PC-9 (cell line): ENCODE measurements around the gene FAM227A. TPM values are rescaled to one million over a fixed set of nuclear protein-coding genes. Genes with fewer than 3 reads are reported as not detected.

Source experiments
- BruUV-seq: library from RNA; stranded (reverse); fragments of 400-500 nt; replicated peaks from 2 replicates; lab custom pipeline; 2021; lab: Mats Ljungman, UMichigan
- CTCF ChIA-PET: fragments of 300-600 bp; sonication (Branson Sonifier 250); formaldehyde crosslinking; loops from one replicate; lab custom pipeline; 2022; ENCODE audit warnings: antibody characterized with exemption; lab: Charles Lee
- POLR2A ChIA-PET: fragments of 300-600 bp; sonication (Branson Sonifier 250); formaldehyde crosslinking; loops from one replicate; lab custom pipeline; 2022; ENCODE audit warnings: antibody characterized with exemption; ENCODE audit not compliant: unreplicated experiment; lab: Charles Lee
- DNase-seq, 2 experiments: peaks; one replicate each; pipeline versions ENCODE4 v3.0.0 to v3.0.0-alpha.2; 2015 to 2022; ENCODE audit warnings: mixed read lengths in 1 of 2
- H2AFZ ChIP-seq: fragments of 200-600 bp; sonication (generic); 2 replicates; pipeline ENCODE4 v1.8.1; 2017; ENCODE audit warnings: antibody characterized with exemption
- H3F3A ChIP-seq: fragments of 200-600 bp; sonication (generic); 2 replicates; pipeline ENCODE4 v1.8.1; 2017; ENCODE audit warnings: antibody characterized with exemption, mild to moderate bottlenecking, low read depth; ENCODE audit not compliant: insufficient read depth
- H3K27ac ChIP-seq: fragments of 200-600 bp; sonication (generic); 2 replicates; pipeline ENCODE4 v1.6.1; 2016; ENCODE audit warnings: mixed run types
- H3K27me3 ChIP-seq: fragments of 200-600 bp; sonication (generic); 2 replicates; pipeline ENCODE4 v1.6.1; 2016; ENCODE audit warnings: low read depth, mixed run types; ENCODE audit not compliant: insufficient read depth
- H3K36me3 ChIP-seq: fragments of 200-600 bp; sonication (generic); 2 replicates; pipeline ENCODE4 v1.6.1; 2016; ENCODE audit warnings: low read depth, mixed run types
- H3K4me1 ChIP-seq: fragments of 200-600 bp; sonication (generic); replicated peaks from 2 replicates; pipeline ENCODE4 v1.6.1; 2016; ENCODE audit warnings: mixed run types; ENCODE audit not compliant: insufficient read depth
- H3K4me2 ChIP-seq: fragments of 200-600 bp; sonication (generic); 2 replicates; pipeline ENCODE4 v1.6.1; 2017; ENCODE audit warnings: mixed run types
- H3K4me3 ChIP-seq: fragments of 200-600 bp; sonication (generic); 2 replicates; pipeline ENCODE4 v1.6.1; 2016; ENCODE audit warnings: mixed run types
- H3K79me2 ChIP-seq: fragments of 200-600 bp; sonication (generic); 2 replicates; pipeline ENCODE4 v1.6.1; 2017; ENCODE audit warnings: low read depth, mixed run types
- H3K9me2 ChIP-seq: fragments of 200-600 bp; sonication (generic); 2 replicates; pipeline ENCODE4 v1.8.1; 2017; ENCODE audit warnings: mild to moderate bottlenecking; ENCODE audit not compliant: insufficient read depth
- H3K9me3 ChIP-seq: fragments of 200-600 bp; sonication (generic); 2 replicates; pipeline ENCODE4 v1.8.1; 2016; ENCODE audit warnings: low read depth; ENCODE audit not compliant: insufficient read depth
- H4K20me1 ChIP-seq: fragments of 200-600 bp; sonication (generic); 2 replicates; pipeline ENCODE4 v1.8.1; 2017; ENCODE audit not compliant: insufficient read depth
- CTCF ChIP-seq: fragments of 200-600 bp; sonication (generic); conservative IDR thresholded peaks from 2 replicates; pipeline ENCODE4 v1.6.1; 2017; ENCODE audit warnings: mixed run types, antibody characterized with exemption, mild to moderate bottlenecking, moderate library complexity
- EZH2 ChIP-seq: fragments of 200-600 bp; sonication (generic); IDR thresholded peaks from 2 replicates; pipeline ENCODE4 v1.8.0; 2017; ENCODE audit warnings: antibody characterized with exemption, low read depth
- intact Hi-C: fragments of 100-400 bp; cut with micrococcal nuclease; formaldehyde crosslinking; loops from one replicate; pipeline ENCODE4 v1.10.0; 2022; ENCODE audit not compliant: unreplicated experiment
- total RNA-seq: library from RNA; stranded (reverse); gene quantifications from 2 replicates; pipeline ENCODE4 v1.2.3, GENCODE V29; 2021

Gene FAM227A
- total RNA-seq, 1 experiment from 2014 or later: 9.8 TPM

GRCh38 chr22:38699784-38700183 lies 43.6 kb upstream of the FAM227A start:
- Histone ChIP-seq H3K9me2 (no peaks in the 10 kb centered on the region), H3K79me2 (peaks cover 53% of the 10 kb centered on the region), H3K27me3 (no peaks in the 10 kb centered on the region), H3K9me3 (no peaks in the 10 kb centered on the region), H3K27ac (peak overlapping the region; percentile 88), H3K4me2 (peak overlapping the region; percentile 92), H3K4me1 (peaks cover 52% of the 10 kb centered on the region), H3K4me3 (peak overlapping the region; percentile 82), H2AFZ (no peak overlapping the region), H3K36me3 (peaks cover 22% of the 10 kb centered on the region; the same call in 1 of the 2 replicates), H4K20me1 (peaks cover 14% of the 10 kb centered on the region; the same call in 1 of the 2 replicates), H3F3A (peaks cover 60% of the 10 kb centered on the region)
- TSS peak; percentile 67 for BruUV-seq
- no peak; the same call in 1 of the 2 replicates for TF ChIP-seq CTCF
- POLR2A ChIA-PET: interaction anchor here (0.5 to 0.7 kb wide), 4 partner anchors 12 to 1224 kb away, joined by 3 to 6 read pairs (median 4); no protein-coding TSS in a partner anchor
- DNase-seq: peak in 1 of 2 experiments; percentile 70
- CTCF ChIA-PET: interaction anchor here (0.6 to 1.1 kb wide), 5 partner anchors 18 to 829 kb away, joined by 3 to 7 read pairs (median 4); partner anchors contain the start of gene TOMM22
- intact Hi-C loops: loop anchor here (10.0 kb wide), 2 partner anchors 195 to 385 kb away; partner anchors contain the start of genes CSNK1E and DDX17

- CTCF ChIA-PET: interaction anchor here (0.6 to 1.1 kb wide), 2 partner anchors 18 to 460 kb away, joined by 4 to 6 read pairs; partner anchors contain the start of gene TOMM22
- H3K4me1 ChIP-seq: peaks cover 53% of the 10 kb centered on the region
- peak overlapping the region; percentile 88 for H3K27ac ChIP-seq
These were observed 43.0 kb upstream of the FAM227A start for GRCh38 chr22:38699143-38699542.

More at GRCh38 chr22:38699143-38699542, 43.0 kb upstream of the FAM227A start:
- Histone ChIP-seq H3K4me3 (peak overlapping the region; percentile 82), H4K20me1 (peaks cover 14% of the 10 kb centered on the region; the same call in 1 of the 2 replicates), H3K36me3 (peaks cover 26% of the 10 kb centered on the region; the same call in 1 of the 2 replicates), H3K4me2 (peak overlapping the region; percentile 92), H3K9me2 (no peaks in the 10 kb centered on the region), H3K27me3 (no peaks in the 10 kb centered on the region), H3K9me3 (no peaks in the 10 kb centered on the region), H3K79me2 (peaks cover 60% of the 10 kb centered on the region), H2AFZ (no peak overlapping the region), H3F3A (peaks cover 56% of the 10 kb centered on the region)
- no peak for DNase-seq
- intact Hi-C loops: no loop called here
- no TSS peak for BruUV-seq
- no peak for TF ChIP-seq CTCF
- no peak for TF ChIP-seq EZH2
- POLR2A ChIA-PET: interaction anchor here (0.6 to 0.7 kb wide), 5 partner anchors 13 to 1224 kb away, joined by 3 to 5 read pairs (median 4); partner anchors contain the start of gene TOMM22
